ENCODE results near the gene SCAP. TPM values are rescaled to one million over a fixed set of nuclear protein-coding genes. Genes with fewer than 3 reads are reported as not detected.

SCAP gene
- total and polyA plus RNA-seq, 2 of the 13 experiments (the other 11 are each of a cell fraction or from before 2014, with no cell fraction given) = 40.4 to 53.3 TPM

DNA sequence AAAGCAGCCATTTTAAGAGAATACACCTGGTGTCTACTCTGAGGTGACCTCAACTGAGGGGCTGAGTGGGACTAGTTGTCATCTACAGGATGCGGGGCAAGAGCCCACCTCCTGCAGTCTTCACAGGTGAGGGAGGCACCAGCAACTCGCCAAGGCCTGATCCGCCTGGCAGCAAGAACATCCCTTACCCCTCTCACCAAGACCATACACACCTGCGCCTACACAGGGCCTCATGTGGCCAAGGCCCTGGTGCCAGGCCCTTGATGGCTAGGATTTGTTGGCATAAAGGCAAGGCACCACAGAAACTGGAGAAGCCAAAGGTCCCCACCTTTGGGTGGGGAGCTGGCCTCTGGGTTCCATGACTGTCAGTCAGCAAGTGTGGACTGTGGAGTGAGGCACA is 19.4 kb upstream of the SCAP start (continued):
- TF ChIP-seq HMG20A (CRISPR knock-in tag; IDR thresholded peaks at IDR 0.05; ENCODE audit: borderline replicate concordance) = no peak
- TF ChIP-seq ZNF547 (CRISPR knock-in tag; IDR thresholded peaks at IDR 0.05) = no peak
- TF ChIP-seq NONO (IDR thresholded peaks at IDR 0.05) = no peak
- no peak for TF ChIP-seq NONO (CRISPR knock-in tag; conservative IDR thresholded peaks at IDR 0.05)

DNA sequence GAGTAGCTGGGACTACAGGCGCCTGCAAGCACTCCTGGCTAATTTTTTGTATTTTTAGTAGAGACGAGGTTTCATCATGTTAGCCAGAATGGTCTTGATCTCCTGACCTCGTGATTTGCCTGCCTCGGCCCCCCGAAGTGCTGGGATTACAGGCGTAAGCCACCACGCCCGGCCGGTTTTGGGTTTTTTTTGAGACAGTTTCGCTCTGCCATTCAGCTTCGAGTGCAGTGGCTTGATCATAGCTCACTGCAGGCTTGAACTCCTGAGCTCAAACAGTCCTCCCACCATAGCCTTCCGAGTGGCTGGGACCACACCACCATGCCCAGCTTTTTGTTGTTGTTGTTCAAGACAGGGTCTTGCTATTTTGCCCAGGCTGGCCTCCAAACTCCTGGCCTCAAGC is 16.0 kb upstream of the SCAP start:
- BruUV-seq (replicated peaks) = no TSS peak
- WGBS (ENCODE audit: low lambda C conversion rate) = 87% methylated on average over 12 of the region's 12 CpGs
- intact Hi-C loops (cut with micrococcal nuclease; ENCODE audit: unreplicated experiment) = no loop called here
- TF ChIP-seq GATA4 (IDR thresholded peaks at IDR 0.05; ENCODE audit: borderline replicate concordance, low read depth) (no peak), MIER2 (CRISPR knock-in tag; IDR thresholded peaks at IDR 0.05) (no peak), ZNF569 (CRISPR knock-in tag; IDR thresholded peaks at IDR 0.05; ENCODE audit: borderline replicate concordance) (no peak), NFYC (CRISPR knock-in tag; IDR thresholded peaks at IDR 0.05) (no peak), HIVEP1 (CRISPR knock-in tag; IDR thresholded peaks at IDR 0.05) (no peak), FOXA1 (IDR thresholded peaks at IDR 0.05) (no peak), FOXA1 (CRISPR knock-in tag; IDR thresholded peaks at IDR 0.05) (no peak)
- TF ChIP-seq, protein P1, sequence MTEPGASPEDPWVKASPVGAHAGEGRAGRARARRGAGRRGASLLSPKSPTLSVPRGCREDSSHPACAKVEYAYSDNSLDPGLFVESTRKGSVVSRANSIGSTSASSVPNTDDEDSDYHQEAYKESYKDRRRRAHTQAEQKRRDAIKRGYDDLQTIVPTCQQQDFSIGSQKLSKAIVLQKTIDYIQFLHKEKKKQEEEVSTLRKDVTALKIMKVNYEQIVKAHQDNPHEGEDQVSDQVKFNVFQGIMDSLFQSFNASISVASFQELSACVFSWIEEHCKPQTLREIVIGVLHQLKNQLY (CRISPR knock-in tag; IDR thresholded peaks at IDR 0.05) = no peak
- TF ChIP-seq, protein P2, sequence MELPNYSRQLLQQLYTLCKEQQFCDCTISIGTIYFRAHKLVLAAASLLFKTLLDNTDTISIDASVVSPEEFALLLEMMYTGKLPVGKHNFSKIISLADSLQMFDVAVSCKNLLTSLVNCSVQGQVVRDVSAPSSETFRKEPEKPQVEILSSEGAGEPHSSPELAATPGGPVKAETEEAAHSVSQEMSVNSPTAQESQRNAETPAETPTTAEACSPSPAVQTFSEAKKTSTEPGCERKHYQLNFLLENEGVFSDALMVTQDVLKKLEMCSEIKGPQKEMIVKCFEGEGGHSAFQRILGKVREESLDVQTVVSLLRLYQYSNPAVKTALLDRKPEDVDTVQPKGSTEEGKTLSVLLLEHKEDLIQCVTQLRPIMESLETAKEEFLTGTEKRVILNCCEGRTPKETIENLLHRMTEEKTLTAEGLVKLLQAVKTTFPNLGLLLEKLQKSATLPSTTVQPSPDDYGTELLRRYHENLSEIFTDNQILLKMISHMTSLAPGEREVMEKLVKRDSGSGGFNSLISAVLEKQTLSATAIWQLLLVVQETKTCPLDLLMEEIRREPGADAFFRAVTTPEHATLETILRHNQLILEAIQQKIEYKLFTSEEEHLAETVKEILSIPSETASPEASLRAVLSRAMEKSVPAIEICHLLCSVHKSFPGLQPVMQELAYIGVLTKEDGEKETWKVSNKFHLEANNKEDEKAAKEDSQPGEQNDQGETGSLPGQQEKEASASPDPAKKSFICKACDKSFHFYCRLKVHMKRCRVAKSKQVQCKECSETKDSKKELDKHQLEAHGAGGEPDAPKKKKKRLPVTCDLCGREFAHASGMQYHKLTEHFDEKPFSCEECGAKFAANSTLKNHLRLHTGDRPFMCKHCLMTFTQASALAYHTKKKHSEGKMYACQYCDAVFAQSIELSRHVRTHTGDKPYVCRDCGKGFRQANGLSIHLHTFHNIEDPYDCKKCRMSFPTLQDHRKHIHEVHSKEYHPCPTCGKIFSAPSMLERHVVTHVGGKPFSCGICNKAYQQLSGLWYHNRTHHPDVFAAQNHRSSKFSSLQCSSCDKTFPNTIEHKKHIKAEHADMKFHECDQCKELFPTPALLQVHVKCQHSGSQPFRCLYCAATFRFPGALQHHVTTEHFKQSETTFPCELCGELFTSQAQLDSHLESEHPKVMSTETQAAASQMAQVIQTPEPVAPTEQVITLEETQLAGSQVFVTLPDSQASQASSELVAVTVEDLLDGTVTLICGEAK (IDR thresholded peaks at IDR 0.05) = no peak
- TF ChIP-seq, protein P2 (CRISPR knock-in tag; IDR thresholded peaks at IDR 0.05) = no peak
- TF ChIP-seq, protein P3, sequence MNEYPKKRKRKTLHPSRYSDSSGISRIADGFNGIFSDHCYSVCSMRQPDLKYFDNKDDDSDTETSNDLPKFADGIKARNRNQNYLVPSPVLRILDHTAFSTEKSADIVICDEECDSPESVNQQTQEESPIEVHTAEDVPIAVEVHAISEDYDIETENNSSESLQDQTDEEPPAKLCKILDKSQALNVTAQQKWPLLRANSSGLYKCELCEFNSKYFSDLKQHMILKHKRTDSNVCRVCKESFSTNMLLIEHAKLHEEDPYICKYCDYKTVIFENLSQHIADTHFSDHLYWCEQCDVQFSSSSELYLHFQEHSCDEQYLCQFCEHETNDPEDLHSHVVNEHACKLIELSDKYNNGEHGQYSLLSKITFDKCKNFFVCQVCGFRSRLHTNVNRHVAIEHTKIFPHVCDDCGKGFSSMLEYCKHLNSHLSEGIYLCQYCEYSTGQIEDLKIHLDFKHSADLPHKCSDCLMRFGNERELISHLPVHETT (CRISPR knock-in tag; conservative IDR thresholded peaks at IDR 0.05) = no peak

More for the DNA sequence above, 16.0 kb upstream of the SCAP start:
- DNase-seq (ENCODE audit: low spot score) (no peak), ATAC-seq (no peak), FAIRE-seq (no peak)
- H3K27ac ChIP-seq (ENCODE audit: extremely low read length, insufficient read depth, low read length) = no peak overlapping the region
- H3K4me2 ChIP-seq (ENCODE audit: low read depth, low read length) = no peak overlapping the region
- in situ Hi-C loops (cut with HindIII; ENCODE audit: extremely low pct_ligation_motif_present, low pct_unique_long_range_greater_than_20kb) = no loop called here
- H4K20me1 ChIP-seq (ENCODE audit: insufficient read depth, low read length) = no peaks in the 10 kb centered on the region
- H3K9me3 ChIP-seq (ENCODE audit: low read length) = no peaks in the 10 kb centered on the region
- peaks cover 8 to 16% of the 10 kb centered on the region in 2 experiments; a peak in 4 of 5 replicates for H3K36me3 ChIP-seq (replicated peaks in 1 of 2; ENCODE audit: control insufficient read depth in 1 of 2, insufficient read depth in 2 of 2, low read length in 2 of 2)
- H3K4me3 ChIP-seq (replicated peaks in 1 of 3; ENCODE audit: insufficient read depth in 1 of 3, low read depth in 2 of 3, low read length in 3 of 3) = no peak overlapping the region
- no peaks in the 10 kb centered on the region for H3K4me1 ChIP-seq (ENCODE audit: insufficient read depth, low read length)
- no peak overlapping the region for H2AFZ ChIP-seq (ENCODE audit: low read length)
- no peaks in the 10 kb centered on the region for H3K27me3 ChIP-seq (ENCODE audit: control insufficient read depth in 1 of 2, insufficient read depth in 2 of 2, low read length in 2 of 2)
- CTCF ChIA-PET (ENCODE audit: low intra/inter-chr PET ratio, low total read pairs) = no interaction called here
- POLR2A ChIA-PET = no interaction called here
- H3K79me2 ChIP-seq (ENCODE audit: insufficient read depth, low read length) = no peaks in the 10 kb centered on the region
- H3K9ac ChIP-seq (ENCODE audit: insufficient read depth, low read depth, low read length) = no peak overlapping the region

All from HepG2 (cell line).